Measurements from ENCODE around the gene KLHL20.
"Not testable (repeated sequence)": the region's sequence is repeated elsewhere in the genome, so short reads cannot be mapped to it uniquely, and the experiment has no call there.

KLHL20 gene

GRCh38 chr1:173714759-173715537, at the start of gene KLHL20:
TSS of gene KLHL20 (plus strand) at chr1:173714981. CDS start at chr1:173716044, 1,063 bp downstream.
- intact Hi-C loops (cut with DNase I), result loop anchor here (5.0 kb wide), 3 partner anchors 107 to 283 kb away; partner anchors contain the start of genes CENPL, DARS2 and PRDX6
- DNase-seq, result peak; percentile 63 to 96 (median 78)

- no peak for DNase-seq
- intact Hi-C loops (cut with DNase I), result no loop called here
These were observed 48.1 kb upstream of the KLHL20 start for GRCh38 chr1:173666646-173667045.

GRCh38 chr1:173669491-173669941, 45.3 kb upstream of the KLHL20 start, which contains the start of gene ANKRD45:
TSS of gene ANKRD45 (minus strand) at chr1:173669851. CDS start at chr1:173659418, 10,433 bp downstream.
- DNase-seq, result peak; percentile 33 to 96 (median 66)
- intact Hi-C loops (cut with DNase I), result no loop called here

DNA sequence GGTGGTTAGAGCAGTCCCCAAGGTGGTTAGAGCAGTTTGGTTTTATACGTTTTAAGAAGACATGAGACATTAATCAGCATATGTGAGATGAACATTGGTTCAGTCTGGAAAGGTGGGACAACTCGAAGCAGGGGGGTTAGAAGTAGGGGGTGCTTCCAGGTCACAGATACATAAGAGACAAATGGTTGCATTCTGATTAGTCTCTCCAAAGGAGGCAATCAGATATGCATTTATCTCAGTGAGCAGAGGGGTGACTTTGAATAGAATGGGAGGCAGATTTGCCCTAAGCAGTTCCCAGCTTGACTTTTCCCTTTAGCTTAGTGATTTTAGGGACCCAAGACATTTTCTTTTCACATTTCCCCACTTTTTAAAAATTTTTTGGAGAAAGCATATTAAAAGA, 40.3 kb upstream of the KLHL20 start:
- intact Hi-C loops (cut with DNase I); DNase-seq: not testable (repeated sequence)

DNA sequence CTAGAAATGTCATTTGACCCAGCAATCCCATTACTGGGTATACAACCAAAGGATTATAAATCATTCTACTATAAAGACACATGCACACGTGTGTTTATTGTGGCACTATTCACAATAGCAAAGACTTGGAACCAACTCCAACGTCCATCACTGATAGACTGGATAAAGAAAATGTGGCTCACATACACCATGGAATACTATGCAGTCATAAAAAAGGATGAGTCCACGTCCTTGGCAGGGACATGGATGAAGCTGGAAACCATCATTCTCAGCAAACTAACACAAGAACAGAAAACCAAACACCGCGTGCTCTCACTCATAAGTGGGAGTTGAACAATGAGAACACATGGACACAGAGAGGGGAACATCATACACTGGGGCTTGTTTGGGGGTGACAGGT, 34.6 kb upstream of the KLHL20 start:
- intact Hi-C loops (cut with DNase I); DNase-seq: not testable (repeated sequence)

DNA sequence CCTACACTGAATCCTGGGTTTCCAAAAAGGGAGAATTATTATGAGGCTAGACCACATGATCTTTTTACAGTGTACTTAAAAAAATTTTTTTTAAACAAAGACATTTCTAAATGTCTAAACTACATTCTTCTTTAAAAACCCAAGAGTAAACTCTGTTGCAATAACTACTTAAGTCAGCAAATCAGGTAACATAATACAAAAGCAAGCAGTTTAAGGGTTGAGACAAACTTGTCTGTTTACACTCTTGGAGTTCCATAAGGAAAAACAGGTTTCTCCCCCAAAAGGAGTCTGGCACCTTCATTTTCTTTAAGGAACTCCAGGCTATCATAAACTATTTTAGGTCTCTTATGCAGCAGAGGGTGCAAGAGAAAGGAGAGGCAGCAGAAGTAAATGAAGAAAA, 32.6 kb upstream of the KLHL20 start:
- intact Hi-C loops (cut with DNase I), result no loop called here
- DNase-seq, result no peak

GRCh38 chr1:173683838-173684237, 30.9 kb upstream of the KLHL20 start:
- intact Hi-C loops (cut with DNase I); DNase-seq: not testable (repeated sequence)

DNA sequence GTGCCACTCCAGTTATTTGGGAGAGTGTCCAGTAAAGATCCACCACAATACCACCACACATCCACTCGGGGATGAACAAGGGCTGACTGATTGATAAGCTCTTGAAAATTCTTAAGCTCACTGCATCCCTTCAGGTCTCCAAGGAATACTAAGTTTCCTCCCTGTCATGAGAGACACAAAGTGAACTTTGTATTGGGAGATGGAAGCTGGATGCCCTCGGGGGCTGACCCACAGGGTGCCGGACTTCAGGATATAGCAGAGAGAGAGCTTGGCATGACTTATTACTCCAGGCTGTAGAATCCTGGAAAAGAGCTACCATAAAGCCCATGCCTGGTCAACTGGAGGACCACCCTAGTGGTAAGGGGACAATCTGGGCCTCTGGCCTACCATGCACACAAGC, 29.7 kb upstream of the KLHL20 start:
- DNase-seq; intact Hi-C loops (cut with DNase I): not testable (repeated sequence)

GRCh38 chr1:173688300-173688699, 26.5 kb upstream of the KLHL20 start:
- intact Hi-C loops (cut with DNase I), result no loop called here
- no peak for DNase-seq

DNA sequence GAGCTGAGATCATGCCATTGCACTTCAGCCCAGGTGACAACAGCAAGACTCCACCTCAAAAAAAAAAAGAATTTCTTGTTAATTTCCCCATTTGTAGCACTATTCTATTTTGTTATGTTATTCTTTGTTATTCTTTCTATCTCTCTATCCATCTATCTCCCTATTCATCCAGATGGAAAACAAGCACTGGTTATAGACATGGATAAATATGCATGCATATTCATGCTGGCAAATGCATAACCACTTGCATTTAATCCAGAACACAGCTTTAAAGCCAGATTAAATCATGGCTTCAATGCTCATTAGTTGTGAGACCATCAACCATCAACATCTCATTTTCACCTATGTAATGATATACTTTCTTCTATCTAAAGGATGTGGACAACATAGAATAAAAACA, 21.5 kb upstream of the KLHL20 start:
- intact Hi-C loops (cut with DNase I), result no loop called here
- no peak for DNase-seq

GRCh38 chr1:173701299-173701698, 13.5 kb upstream of the KLHL20 start:
- DNase-seq; intact Hi-C loops (cut with DNase I): not testable (repeated sequence)

DNA sequence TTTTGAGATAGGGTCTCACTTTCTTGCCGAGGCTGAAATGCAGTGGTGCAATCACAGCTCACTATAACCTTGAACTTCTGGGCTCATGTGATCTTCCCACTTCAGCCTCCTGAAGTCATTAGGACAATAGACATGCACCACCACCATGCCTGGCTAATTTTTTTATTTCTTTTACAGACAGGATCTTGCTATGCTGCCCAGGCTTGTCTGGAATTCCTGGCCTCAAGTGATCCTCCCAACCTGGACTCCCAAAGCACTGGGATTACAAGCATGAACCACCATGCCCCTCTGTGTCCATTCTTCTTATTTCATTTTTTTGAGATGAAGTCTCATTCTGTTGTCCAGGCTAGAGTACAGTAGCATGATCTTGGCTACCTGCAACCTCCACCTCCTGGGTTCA, 12.0 kb upstream of the KLHL20 start:
- intact Hi-C loops (cut with DNase I), result no loop called here

DNA sequence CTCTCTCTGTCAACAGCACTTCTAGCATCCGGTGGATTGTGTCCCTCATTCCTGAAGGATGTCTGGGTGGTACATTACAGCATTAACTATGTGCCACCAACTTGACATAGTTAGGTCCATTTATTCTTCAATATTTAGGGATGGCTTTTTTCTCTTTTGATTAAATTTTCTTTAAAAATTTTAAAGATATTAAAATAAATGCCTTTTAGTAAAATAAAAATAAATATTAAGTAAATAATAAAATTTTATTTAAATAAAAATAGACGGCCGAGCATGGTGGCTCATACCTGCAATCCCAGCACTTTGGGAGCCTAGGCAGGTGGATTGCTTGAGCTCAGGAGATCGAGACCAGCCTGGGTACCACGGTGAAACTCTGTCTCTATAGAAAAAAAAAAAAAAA, 9.7 kb upstream of the KLHL20 start:
- DNase-seq, result no peak

More for the DNA sequence above, 12.0 kb upstream of the KLHL20 start:
- no peak for DNase-seq

DNA sequence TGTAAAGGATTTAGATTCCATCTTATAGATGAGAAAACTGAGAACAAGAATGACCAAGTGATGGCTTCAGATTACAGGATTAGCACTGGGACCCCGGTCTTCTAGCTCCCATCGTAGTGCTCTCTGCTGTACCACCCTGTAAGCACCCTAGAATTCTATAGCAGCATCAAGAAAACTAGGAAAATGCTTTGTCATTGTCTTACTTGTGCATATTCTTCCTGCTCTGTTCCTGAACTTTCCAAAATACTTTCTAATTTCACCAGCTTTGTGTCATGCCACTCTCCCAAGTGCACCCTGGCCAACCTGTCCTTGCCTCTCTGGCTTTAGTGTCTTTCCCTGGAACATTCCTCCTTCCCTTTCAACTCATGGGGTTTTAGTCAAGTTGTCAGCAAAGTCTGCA, 6.0 kb upstream of the KLHL20 start:
- DNase-seq, result no peak
- intact Hi-C loops (cut with DNase I), result no loop called here

More for the DNA sequence above, 9.7 kb upstream of the KLHL20 start:
- intact Hi-C loops (cut with DNase I), result no loop called here

DNA sequence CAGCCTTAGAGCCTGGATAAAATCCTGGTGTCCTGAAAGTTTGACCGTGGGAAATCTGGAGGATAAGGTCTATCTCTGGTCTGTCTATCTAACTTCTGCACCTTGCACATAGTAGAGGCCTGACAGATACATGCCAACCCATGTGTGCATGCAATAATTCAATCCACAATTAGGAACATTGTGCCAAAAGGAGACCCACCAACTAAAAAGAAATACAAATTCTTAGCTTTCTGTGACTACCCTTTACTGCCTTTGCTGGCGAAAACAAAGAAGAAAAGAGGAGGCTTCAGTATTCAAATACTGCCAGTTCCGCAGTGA, 381 bp upstream of the KLHL20 start:
- no peak for DNase-seq
- intact Hi-C loops (cut with DNase I), result loop anchor here (5.0 kb wide), 2 partner anchors 108 to 282 kb away; partner anchors contain the start of genes CENPL and DARS2

DNA sequence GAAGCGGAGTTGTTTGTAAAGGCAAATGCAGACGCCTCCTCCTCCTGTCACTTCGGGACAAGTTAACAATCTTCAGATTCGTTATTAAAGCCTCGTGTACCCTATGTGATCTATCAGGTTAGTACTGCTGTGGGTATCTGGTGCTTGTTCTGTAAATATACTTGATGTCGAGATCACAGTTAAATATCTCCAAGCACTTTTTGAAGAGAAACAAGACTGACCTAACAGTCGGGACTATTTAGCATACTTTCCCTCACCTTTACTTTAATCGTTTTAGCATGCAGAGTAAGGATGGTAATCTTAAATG, 710 bp downstream of the KLHL20 start:
- DNase-seq, result no peak
- intact Hi-C loops (cut with DNase I), result loop anchor here (5.0 kb wide), 1 partner anchor 238 kb away; the partner anchor contains the start of gene PRDX6

DNA sequence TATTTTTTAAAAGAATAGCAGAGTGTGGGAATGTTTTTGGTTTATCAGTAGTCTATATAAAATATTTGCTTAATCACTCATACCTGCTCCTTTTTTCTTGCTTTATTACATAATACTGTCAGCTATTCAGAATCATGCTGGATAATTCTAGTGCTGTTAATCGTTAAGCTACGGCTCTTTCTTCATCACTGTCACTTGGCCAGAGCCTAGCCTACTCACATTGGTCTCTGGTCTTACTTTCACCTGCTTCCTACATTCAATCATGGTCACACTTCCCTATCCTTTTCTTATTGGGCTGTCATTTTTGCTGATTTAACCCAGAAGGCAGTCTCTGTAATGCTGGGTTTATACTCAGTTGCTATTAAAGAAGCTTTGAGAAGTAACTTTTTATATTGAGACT, 2.5 kb downstream of the KLHL20 start:
- no peak for DNase-seq
- intact Hi-C loops (cut with DNase I), result loop anchor here (5.0 kb wide), 1 partner anchor 240 kb away; the partner anchor contains the start of gene PRDX6

DNA sequence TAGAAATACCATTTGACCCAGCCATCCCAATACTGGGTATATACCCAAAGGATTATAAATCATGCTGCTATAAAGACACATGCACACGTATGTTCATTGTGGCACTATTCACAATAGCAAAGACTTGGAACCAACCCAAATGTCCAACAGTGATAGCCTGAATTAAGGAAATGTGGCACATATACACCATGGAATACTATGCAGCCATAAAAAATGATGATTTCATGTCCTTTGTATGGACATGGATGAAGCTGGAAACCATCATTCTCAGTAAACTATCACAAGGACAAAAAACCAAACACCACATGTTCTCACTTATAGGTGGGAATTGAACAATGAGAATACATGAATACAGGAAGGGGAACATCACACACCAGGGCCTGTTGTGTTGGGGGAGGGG, 16.6 kb downstream of the KLHL20 start:
- intact Hi-C loops (cut with DNase I); DNase-seq: not testable (repeated sequence)

DNA sequence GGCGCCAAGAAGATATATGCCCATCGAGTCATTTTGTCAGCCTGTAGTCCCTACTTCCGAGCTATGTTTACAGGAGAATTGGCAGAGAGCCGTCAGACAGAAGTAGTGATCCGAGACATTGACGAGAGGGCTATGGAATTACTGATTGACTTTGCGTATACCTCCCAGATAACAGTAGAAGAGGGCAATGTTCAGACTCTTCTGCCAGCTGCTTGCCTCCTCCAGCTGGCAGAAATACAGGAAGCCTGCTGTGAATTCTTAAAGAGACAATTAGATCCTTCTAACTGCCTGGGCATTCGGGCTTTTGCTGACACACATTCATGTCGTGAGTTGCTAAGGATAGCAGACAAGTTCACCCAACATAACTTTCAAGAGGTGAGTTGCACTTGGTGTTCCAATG, 19.1 kb downstream of the KLHL20 start:
- no peak for DNase-seq
- intact Hi-C loops (cut with DNase I), result no loop called here

GRCh38 chr1:173736104-173736503, 21.3 kb downstream of the KLHL20 start:
- intact Hi-C loops (cut with DNase I); DNase-seq: not testable (repeated sequence)

DNA sequence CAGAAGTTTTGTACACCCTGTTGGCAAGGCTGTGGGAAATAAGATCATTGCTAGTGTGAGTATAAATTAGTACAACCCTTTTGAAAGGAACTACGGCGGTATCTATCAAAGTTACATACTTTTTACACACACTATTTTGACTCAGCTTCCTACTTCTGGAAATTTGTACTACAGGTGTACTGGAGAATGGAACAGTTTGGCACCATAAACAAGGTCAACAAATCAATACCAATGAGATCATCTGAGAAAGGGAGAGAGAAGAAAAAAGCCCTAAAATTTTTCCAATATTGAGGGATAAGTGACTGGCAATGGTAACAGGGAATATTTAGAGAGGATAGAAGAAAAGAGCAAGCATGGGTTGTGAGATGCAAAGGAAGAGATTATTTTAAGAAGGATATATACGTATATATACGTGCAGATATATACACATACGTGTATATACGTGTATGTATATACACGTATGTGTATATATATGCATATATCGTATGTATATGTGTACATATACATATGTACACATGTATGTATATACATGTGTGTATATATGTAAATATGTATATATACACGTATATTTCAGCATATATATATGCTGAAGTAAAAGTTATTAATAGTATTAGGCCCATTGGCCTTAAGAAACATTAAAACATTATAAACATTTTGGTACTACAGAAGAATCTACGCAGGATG, 27.6 kb downstream of the KLHL20 start:
- no peak for DNase-seq
- intact Hi-C loops (cut with DNase I), result no loop called here

GRCh38 chr1:173744651-173745050, 29.9 kb downstream of the KLHL20 start:
- intact Hi-C loops (cut with DNase I), result no loop called here
- DNase-seq, result no peak
